ENCODE data around the gene C1QTNF7.

Gene C1QTNF7

GRCh38 chr4:15414551-15415091, 13.2 kb upstream of the C1QTNF7 start:
- DNase-seq, result no peak

- DNase-seq, result no peak
Observed at GRCh38 chr4:15416357-15417232, 11.2 kb upstream of the C1QTNF7 start.

GRCh38 chr4:15417233-15417660, 10.6 kb upstream of the C1QTNF7 start:
- DNase-seq, result no peak

- no peak for DNase-seq
Observed at GRCh38 chr4:15418956-15419355, 8.9 kb upstream of the C1QTNF7 start.

GRCh38 chr4:15420642-15421041, 7.2 kb upstream of the C1QTNF7 start:
- no peak for DNase-seq

- DNase-seq, result no peak
Observed at GRCh38 chr4:15423285-15423711, 4.5 kb upstream of the C1QTNF7 start.

GRCh38 chr4:15425520-15425919, 2.3 kb upstream of the C1QTNF7 start:
- no peak for DNase-seq

- no peak for DNase-seq
Observed at GRCh38 chr4:15427161-15427560, 672 bp upstream of the C1QTNF7 start.

- DNase-seq, result no peak
Observed at GRCh38 chr4:15428611-15429010, 778 bp downstream of the C1QTNF7 start.

GRCh38 chr4:15434091-15434490, 6.3 kb downstream of the C1QTNF7 start:
- no peak for DNase-seq

GRCh38 chr4:15434676-15435075, 6.8 kb downstream of the C1QTNF7 start:
- DNase-seq, result no peak

- DNase-seq, result peak; percentile 24
Observed at GRCh38 chr4:15436513-15436912, 8.7 kb downstream of the C1QTNF7 start.

GRCh38 chr4:15438939-15439524, 11.2 kb downstream of the C1QTNF7 start:
- DNase-seq, result no peak

- no peak for DNase-seq
Observed at GRCh38 chr4:15443371-15444160, 15.7 kb downstream of the C1QTNF7 start.

GRCh38 chr4:15444276-15444675, 16.4 kb downstream of the C1QTNF7 start:
- no peak for DNase-seq

GRCh38 chr4:15444879-15445547, 17.2 kb downstream of the C1QTNF7 start:
- DNase-seq, result no peak

GRCh38 chr4:15451181-15451865, 23.5 kb downstream of the C1QTNF7 start:
- DNase-seq, result no peak

GRCh38 chr4:15451866-15452765, 24.3 kb downstream of the C1QTNF7 start:
- DNase-seq, result peak; percentile 74

GRCh38 chr4:15455290-15455689, 27.5 kb downstream of the C1QTNF7 start:
- no peak for DNase-seq

GRCh38 chr4:15457406-15458201, 29.8 kb downstream of the C1QTNF7 start:
- DNase-seq, result peak; percentile 24
